Fibroblast of pulmonary artery (primary cell): ENCODE measurements around the gene GIN1.
"Not testable (repeated sequence)": the region's sequence is repeated elsewhere in the genome, so short reads cannot be mapped to it uniquely, and the experiment has no call there.

Experiments
- DNase-seq: peaks from one replicate; pipeline ENCODE4 v3.0.0-alpha.2; 2010; ENCODE audit warnings: low read depth
- H3K4me3 ChIP-seq: replicated peaks from 2 replicates; pipeline ENCODE4 v1.5.1; 2011; ENCODE audit warnings: low read depth, mild to moderate bottlenecking, control low read depth, low read length, moderate library complexity
- CTCF ChIP-seq: IDR thresholded peaks from 2 replicates; pipeline ENCODE4 v1.5.1; 2011; ENCODE audit warnings: mild to moderate bottlenecking, control low read depth, low read length, inconsistent platforms; ENCODE audit errors: missing control alignments

GIN1 gene

GRCh38 chr5:103119765-103120606 is at the start of gene GIN1, which contains the start of gene PPIP5K2:
GIN1 (minus strand) TSS chr5:103120138; CDS start chr5:103108707, 11,431 bp downstream.
PPIP5K2 (plus strand) TSS chr5:103120301; CDS start chr5:103129590, 9,289 bp downstream.
- TF ChIP-seq CTCF, result no peak
- H3K4me3 ChIP-seq, result peak within 1 kb of the TSS; percentile 86
- peak; percentile 99 for DNase-seq

- DNase-seq, result no peak
- no peak overlapping the region for H3K4me3 ChIP-seq
- TF ChIP-seq CTCF, result no peak
These were observed 46.8 kb upstream of the GIN1 start for GRCh38 chr5:103166706-103167105.

- no peak for DNase-seq
- no peak for TF ChIP-seq CTCF
- H3K4me3 ChIP-seq, result no peak overlapping the region
These were observed 31.2 kb upstream of the GIN1 start for GRCh38 chr5:103151156-103151555.

- no peak for DNase-seq
- no peak for TF ChIP-seq CTCF
- no peak overlapping the region for H3K4me3 ChIP-seq
These were observed 28.3 kb upstream of the GIN1 start for GRCh38 chr5:103148213-103148612.

GRCh38 chr5:103145196-103145595 is 25.3 kb upstream of the GIN1 start:
- no peak for TF ChIP-seq CTCF
- H3K4me3 ChIP-seq, result no peak overlapping the region
- DNase-seq, result no peak

GRCh38 chr5:103142132-103142531 is 22.2 kb upstream of the GIN1 start:
- H3K4me3 ChIP-seq, DNase-seq: not testable (repeated sequence)

- H3K4me3 ChIP-seq, result no peak overlapping the region
- TF ChIP-seq CTCF, result peak; percentile 95
- DNase-seq, result peak; percentile 86
These were observed 19.4 kb upstream of the GIN1 start for GRCh38 chr5:103139264-103139865.
